GM21360 (cell line): Measurements from ENCODE around the gene MCM3.

Experiments used
- ATAC-seq: cut with Tn5 transposase; IDR thresholded peaks from one replicate; pipeline ENCODE4 v1.9.1; 2021; ENCODE audit warnings: mild to moderate bottlenecking, moderate library complexity; ENCODE audit not compliant: unreplicated experiment

MCM3 gene

DNA sequence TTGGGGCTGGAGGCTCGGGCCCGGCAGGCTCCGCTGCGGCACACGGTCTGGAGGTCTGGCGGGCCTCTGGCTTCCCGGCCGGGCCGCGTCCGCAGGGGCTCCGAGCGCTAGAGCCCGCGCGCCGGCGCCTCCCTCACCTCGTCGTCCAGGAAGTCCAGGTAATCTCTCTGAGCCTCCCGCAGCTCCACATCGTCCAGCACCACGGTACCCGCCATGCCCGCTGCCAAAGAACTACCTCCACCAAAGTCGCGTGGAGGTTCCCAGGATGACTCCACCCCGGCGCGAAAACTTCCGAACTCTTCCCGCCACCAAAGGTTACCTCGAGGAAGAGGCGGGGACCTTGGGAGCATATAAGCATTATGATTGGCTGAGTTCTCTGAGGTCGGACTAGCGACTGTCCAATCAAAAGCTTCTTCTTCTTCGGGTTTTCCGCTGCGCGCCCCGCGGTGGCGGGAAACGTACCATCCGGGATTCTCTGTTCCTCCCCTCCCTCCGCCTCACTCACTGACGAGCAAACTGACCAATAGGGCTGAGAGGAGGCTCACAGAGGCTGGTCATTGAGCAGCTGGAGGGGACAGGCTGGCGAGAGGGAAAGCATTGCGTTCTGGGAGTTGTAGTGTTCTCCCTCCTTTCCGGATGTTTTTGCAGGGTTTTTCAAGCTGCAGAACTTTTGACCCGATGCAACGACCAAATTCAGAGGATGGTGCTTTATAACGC is at the start of gene MCM3:
Gene MCM3, minus strand, starts transcription at position 283 of the 717 bp plus-strand sequence. Its CDS starts 68 bp downstream, at position 215.
- peak; percentile 97 for ATAC-seq

DNA sequence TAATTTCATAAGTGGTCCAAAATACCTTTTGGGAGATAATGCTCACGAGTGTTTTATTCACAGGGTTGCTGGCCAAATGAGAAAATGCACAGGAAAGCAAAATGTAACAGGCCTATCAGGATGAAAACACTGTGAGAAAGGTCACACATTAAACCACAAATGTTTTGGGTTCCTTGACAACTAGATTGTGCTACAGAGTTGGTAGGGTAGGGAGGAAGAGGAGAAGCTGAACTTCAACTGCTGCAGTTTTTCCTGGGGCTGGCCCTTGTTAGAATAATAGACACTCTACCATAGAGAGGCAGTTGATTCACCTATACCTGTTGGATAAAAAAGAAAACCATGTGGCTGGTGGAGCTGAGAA is 49.3 kb upstream of the MCM3 start:
- no peak for ATAC-seq

DNA sequence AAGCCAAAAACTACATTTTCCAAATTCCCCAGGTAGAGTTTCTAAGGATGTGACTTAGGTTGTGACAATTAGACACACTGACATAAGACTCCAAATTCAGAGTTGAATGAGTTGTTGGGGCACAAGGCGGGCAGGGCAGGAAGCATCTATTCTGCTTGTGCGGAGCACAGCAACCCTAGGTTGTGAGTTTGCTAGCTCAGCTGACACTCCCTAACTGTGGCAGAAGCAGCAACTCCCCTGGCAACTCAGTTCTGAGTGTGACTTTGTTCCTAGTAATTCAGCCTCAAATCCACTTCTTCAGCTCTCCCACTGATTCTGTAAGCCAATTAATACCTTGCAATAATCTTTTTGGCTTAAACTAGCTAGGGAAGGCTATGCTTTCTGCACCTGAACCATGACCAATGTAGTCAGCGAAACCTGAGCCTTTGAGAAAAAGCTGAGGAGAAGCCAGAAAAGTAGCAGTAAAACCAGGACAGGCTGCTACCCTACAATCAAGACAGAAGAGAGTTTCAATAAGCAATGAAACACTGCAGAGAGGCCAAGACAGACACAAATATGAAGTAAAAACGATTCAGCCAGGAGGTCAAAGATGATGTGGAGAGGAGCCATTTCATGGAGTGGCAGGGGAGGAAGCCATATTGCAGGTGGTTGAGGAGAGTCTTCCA is 47.4 kb upstream of the MCM3 start:
- no peak for ATAC-seq

DNA sequence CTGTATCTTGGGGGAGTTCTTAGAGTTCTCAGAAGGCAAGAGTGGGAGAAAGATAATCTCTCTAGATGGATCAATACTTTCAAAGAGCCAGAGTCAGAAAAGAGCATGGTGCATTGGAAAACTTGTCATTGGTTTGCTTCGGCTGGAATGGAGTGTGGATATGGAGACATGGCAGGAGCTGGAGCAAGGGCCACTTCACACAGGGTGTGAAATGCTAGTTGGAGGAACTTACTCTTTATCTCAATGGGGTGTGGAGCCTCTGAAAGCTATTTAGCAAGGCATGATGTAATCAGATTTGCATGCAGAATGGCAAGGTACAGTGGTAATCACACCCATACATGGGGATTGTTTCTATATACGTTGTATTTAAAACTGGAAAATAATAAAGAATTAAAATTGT is 45.9 kb upstream of the MCM3 start:
- ATAC-seq: no peak

DNA sequence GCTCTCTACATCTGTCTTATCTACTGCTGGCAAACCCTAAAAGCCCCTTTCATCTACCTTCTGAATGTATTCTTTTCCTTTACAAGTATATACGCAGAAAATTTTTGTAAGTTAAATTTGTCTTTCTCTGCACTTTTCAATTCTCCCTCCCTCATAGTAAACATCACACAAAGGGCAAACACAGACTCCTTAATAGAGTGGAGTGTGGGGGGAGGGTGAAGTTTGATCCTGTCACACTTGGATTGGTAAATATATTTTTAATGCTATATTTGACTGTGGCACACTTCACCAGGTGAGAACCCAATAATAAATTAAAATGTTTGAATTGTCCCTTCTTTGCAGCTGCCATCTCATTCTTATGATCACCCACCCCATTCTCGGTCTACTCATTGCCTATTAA is 44.2 kb upstream of the MCM3 start:
- no peak for ATAC-seq

DNA sequence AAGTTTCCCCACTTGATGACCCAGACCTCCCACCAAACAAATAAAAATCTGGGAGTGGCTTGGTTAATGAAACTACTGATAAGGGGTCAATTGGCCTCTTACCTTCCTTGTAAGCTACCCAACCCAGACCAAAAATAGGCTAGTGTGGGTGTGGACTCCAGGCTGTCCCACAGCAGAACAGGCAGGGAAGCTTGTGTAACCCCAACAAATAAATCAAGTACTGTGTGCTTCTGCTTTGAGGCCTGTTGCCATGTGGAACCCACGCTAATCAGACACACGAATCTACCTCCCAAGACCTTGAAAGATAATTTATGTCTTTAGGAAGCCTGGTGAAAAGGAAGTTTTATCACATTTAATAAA is 43.7 kb upstream of the MCM3 start:
- ATAC-seq: no peak

DNA sequence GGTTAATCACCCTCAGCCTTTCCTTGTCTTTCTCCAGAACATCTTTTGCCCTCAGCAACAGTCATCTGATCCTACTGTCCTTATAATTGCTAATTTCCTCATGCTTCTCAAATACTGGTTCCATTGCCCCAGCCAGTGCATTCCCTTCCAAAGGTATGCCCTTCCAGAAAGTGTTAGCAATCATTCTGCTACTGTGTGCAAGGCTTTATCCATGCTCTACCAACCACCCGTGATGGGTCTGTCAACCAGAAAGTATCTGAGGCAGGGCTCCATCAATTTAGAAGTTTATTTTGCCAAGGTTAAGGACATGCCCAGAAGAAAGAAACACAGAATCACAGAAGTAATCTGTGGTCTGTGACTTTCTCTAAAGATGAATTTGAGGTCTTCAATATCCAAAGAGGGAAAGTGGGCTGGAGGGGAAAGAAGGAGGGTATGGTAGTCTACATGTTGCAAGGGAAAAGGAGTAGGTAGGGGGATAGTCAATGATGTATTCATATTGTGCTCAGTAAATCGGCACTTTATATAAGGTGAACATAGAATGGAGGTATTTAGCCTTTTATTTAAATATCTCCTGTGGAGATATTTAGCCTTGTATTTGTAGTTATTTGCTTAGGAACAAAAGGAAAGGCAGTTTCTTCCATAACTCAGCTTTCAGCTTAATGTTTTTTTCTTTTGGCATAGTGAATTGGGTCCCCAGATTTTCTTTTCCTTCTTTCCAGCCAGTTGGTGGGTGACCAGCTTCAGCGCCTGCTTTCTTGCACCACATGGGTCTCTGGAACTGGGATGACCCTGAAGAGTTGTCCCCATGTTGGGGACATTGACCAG is 42.2 kb upstream of the MCM3 start:
- no peak for ATAC-seq

DNA sequence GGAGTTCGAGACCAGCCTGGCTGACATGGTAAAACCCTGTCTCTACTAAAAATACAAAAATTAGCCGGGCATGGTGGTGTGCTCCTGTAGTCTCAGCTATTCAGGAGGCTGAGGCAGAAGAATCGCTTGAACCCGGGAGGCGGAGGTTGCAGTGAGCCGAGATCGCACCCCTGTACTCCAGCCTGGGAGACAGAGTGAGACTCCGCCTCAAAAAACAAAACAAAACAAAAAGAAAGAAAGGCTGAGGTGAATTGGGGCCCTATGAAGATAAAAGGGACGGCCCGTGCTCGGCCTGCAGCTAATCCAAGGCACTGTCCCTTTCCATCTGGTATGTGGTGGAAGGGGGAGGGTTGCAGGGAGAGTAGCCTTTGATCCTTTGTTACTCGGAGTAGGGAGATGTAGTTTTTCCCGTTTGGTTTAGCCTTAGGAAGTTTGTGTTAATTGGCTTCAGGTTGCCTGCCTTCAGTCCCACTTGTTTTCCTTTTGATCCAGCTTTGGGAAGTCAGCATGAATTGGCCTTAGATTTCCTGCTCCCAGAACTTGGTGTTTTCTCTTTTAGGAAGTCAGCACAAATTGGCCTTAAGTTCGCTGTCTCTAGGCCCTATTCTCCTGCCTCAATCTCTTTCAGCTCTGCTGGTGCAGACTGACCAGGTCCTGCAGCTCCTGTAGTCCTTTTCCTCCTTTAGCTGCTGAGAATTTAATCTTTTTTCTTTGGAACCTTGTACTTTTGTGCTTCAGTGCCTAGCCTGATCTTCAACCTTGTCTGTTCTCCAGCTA is 41.3 kb upstream of the MCM3 start:
- ATAC-seq: no peak

DNA sequence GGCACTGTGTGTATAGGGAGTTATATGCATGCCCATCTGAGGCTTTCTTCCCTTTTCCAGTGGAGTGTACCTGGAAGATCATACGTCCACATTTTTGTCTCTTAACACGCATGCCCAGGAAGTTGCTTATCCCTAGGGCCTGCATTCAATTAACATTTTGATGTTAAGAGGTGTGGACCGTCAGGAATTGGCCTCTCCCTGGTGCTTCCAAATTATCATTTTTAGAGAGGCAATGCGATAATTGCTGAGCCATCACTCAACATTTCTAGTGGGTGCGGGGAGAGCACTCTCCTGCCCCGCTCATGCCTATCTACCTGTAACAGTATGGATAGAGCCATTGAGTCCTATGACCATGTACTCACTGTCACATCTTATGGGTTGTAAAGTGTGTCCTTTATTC is 39.6 kb upstream of the MCM3 start:
- no peak for ATAC-seq

DNA sequence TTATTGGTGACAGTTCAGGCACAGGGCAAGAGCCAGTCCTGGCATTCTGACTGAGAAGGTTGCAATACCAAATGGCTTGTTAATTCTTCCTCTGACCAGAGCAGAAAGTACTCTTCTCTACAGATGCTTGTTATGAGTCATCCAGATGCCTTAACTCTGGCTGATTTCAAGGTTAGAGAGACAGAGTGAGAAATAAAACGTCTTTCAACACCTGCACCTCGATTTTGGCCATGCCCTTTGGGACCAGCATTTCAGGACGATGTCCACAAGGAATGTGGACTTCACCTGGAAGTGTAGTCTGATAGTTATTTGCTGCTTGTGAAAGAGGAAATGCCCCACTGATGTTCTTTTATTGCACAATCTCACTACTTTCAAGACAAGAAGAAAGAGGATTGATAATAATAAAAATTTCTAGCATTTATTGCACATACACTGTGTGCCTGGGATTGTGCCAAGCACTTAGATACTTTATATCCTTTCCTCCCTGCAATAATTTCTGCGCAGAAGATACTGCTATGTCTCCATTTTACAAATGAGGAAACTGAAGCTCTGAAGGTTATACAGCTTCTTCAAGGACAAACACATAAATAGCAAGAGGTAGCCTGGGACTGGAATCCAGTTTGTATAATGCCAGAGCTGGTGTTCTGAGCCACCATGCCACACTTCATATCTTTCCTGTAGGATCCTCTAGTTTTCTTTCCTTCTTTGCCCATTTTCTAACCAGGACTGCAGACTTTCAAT is 33.5 kb upstream of the MCM3 start:
- peak; percentile 98 for ATAC-seq

DNA sequence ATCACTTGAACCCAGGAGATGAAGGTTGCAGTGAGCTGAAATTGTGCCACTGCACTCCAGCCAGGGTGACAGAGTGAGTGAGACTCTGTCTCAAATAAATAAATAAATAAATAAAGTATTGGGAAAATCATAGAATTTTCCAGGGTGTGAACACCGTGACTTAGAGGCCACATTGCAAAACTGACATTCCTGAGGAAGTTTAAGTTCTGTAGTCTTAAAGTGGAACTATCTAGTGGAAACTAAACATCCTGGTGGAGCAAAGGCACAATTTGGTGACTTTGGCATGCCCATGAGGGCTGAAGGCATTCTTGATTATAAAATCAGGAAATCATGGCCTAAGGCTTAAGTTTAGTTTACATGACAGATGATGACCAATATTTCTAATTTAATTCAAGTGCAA is 32.7 kb upstream of the MCM3 start:
- ATAC-seq: no peak

DNA sequence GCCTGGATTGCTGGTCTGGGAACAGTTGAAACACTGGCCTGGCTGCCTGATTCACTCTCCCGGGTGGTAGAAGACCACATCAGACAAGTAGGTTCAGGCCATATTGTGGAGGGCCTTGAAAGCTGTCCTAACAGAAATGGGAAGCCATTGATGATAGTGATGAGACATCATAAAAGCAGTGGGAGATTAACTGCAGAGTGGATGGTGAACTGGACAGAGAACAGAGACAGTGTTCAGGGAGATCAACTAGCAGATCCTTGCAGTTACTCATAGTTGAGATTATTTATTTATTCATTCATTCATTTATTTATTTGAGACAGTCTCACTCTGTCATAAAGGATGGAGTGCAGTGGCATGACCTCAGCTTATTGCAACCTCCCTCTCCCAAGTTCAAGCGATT is 30.2 kb upstream of the MCM3 start:
- no peak for ATAC-seq

DNA sequence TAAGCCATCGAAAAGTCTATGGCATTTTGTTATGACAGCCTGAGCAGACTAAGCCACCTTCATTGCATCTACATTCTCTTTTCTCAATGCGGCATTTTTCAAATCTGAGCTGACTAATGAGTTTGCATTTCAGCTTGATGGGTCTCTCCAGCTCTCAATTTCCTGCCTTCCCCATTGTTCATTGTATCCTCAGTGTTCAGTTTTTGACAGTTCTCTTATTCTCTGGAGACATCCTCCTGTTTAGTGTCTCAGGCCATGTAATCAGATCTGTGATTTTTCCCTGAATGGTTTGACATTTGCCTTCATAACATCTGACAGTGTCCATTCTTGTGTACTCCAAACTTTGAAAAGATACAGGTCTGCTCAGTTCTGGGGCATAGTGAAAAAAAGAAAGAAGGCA is 27.9 kb upstream of the MCM3 start:
- no peak for ATAC-seq

DNA sequence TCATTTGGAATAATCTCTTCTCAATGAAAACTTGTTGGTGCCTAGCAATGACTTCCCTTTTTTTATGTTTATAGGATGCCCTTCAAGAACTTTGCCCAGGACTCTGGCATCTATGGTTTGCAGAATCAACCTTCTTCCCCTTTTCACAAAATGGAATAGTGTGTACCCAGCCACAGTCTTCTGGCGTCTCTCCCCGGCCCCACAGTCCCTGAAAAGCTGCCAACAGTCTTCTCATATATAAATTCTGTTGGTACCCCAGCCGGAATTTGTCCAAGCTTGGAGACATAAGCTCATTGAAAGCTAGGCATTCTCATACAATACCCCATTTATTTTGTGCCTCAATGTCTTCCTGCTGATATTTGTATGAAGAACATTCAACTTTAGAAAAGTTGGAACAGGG is 26.4 kb upstream of the MCM3 start:
- ATAC-seq: no peak

DNA sequence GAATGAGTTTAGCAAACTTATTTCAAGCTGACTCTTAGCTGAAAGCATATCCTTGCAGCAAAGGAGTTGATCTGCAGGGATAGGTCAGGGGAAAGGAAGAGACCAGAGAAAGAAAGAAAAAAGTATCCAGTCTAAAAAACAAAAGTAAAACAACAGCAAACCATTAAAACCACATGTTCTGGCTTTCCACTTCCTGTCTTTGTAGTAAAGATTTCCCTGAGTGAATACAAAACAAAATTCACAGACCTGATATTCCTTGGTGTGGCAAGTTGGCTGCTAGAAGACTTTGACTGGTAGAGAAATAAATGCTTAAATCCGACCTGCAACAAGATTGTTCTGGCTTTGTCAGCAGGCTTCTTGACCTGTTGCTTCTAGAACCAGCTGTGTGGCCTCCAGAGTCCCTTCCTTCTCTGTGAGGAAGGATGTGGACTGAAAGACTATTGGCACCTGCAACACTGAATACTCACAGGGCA is 23.4 kb upstream of the MCM3 start:
- no peak for ATAC-seq

DNA sequence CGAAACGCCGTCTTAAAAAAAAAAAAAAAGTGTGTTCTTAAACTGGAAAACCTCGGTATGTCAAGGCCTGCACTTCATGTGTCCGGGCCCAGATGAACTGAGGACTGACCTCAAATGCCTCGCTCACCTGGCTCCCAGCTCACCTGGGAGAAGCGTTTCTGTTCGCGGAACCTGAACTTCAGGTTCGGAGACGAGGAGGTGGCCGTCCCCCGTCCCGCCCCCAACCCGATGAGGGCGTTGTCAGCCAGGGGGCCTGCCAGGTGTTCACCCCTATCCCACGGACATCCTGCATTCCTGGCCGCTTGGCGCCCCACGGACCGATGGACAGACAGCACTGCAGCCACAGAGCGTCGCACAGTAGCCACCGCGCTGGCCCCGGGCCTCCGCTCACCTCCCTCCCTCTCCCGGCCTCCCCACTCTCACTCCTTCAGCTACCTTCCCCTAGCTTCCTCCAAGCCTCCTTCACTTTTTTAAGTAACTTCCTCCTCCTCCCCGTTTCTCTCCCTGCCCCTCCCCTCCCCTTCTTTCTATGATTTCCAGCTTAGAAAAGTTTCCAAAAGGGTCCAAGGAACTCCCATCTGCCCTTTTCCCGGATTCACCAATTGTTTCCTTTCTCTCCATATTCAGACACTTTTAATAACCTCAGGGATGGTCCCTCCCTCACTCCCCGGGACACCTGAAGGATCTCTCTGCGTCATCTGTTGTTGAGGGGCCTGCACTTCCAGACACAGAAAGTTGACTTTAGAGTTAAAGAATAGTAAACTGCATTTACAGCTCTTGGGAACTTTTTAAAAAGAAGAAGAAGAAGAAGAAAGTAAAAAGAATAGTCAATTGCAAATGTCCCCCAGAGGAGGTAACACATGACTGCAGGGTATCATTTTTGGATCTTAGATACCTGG is 22.7 kb upstream of the MCM3 start:
- no peak for ATAC-seq

DNA sequence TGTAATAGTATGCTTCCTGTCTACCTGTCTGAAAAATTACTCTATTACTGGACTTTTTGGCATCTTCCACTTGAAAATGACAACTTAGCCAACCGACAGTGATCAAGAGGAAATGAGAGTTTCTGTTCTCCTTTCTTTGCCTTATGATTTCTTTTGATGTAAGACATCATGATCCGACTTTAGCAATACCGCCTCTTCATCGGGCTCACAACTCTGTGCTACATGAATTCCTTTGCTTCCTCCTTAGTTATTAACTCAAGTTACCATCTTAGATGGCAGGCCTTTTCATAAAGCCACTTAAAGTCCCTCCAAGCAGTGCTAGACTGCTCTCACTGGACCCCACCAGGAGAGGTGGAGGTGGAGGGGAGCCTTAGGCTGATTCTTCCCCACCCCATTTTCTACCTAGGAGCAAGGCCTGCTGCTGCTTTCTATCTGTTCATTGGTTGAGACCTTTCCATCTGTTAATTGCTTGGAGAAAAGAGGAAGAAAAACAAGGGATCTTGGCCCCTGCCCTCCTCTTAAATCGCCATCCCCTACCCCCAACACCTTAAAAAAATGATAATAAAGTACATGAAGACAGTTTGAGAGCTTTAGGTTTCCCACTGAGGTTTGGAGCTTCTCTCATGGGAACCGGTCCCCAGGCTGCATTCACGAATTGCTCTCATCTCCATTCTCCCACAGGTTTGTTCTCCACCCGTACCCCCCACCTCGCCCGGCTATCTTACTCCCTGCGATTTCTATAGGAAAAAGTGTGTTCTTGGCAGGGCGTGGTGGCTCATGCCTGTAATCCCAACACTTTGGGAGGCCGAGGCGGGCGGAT is 21.6 kb upstream of the MCM3 start:
- ATAC-seq: peak; percentile 74

DNA sequence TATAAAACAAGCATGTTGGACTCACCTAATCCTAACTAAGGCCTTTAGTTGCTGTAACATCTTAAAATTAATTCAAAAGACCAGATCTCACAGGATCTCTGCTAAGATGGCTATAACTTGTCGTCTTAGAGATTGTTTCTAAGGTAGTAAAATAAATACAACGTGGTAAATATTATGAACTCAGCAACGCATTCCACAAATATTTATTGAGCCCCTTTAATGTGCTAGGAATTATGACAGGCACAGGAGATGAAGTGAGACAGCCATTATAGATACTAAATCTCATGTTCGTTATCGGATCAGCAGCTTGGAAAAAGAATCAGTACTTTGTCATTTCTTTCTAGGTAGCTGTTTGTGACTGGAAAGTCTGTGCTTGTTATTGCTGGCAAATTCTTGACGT is 20.9 kb upstream of the MCM3 start:
- ATAC-seq: no peak

DNA sequence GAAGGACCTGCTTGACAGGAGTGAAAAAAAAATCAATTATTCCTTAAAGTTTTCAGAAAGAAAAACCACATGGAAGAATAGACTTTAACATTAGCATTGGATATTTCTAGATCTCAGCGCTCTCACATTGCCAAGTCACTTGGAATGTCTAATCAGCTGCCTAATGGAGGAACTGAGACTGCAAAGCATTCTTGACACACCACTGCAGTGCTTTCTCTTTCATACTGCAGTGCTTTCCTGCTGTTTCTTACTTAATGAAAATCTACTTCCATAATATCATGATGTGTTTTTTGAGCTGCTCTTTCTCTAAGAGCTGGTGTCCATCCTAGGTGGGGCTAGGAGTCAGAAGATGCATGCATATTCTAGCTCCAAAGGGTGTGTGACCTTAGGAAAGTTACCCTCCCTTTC is 20.4 kb upstream of the MCM3 start:
- peak; percentile 54 for ATAC-seq
